Measurements from ENCODE around the gene TNFSF8. TPM values are rescaled to one million over a fixed set of nuclear protein-coding genes. Genes with fewer than 3 reads are reported as not detected.

Gene TNFSF8
- total and polyA plus RNA-seq, 2 of the 8 experiments (the other 6 are each of a cell fraction or from before 2014, with no cell fraction given) = not detected

DNA sequence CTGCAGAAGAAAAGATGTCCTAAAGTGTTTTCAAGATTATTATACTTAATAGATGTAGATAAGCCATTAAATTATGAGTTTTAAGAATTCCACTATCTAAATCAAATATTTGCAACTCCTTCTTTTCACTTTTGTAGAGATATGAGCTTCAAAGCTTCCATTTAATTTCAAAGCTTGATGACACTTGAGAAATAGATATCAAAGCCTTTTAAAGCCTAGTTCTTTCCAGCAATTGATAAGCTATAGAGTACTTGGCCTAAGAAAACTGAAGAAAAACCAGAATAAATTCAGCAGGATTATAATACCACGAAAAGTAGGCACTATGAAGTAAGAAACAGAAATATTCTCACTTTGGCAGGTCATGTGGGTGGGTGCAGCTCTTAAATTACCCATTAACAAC lies 1.7 kb downstream of the TNFSF8 start (continued):
- TF ChIP-seq, protein P1, sequence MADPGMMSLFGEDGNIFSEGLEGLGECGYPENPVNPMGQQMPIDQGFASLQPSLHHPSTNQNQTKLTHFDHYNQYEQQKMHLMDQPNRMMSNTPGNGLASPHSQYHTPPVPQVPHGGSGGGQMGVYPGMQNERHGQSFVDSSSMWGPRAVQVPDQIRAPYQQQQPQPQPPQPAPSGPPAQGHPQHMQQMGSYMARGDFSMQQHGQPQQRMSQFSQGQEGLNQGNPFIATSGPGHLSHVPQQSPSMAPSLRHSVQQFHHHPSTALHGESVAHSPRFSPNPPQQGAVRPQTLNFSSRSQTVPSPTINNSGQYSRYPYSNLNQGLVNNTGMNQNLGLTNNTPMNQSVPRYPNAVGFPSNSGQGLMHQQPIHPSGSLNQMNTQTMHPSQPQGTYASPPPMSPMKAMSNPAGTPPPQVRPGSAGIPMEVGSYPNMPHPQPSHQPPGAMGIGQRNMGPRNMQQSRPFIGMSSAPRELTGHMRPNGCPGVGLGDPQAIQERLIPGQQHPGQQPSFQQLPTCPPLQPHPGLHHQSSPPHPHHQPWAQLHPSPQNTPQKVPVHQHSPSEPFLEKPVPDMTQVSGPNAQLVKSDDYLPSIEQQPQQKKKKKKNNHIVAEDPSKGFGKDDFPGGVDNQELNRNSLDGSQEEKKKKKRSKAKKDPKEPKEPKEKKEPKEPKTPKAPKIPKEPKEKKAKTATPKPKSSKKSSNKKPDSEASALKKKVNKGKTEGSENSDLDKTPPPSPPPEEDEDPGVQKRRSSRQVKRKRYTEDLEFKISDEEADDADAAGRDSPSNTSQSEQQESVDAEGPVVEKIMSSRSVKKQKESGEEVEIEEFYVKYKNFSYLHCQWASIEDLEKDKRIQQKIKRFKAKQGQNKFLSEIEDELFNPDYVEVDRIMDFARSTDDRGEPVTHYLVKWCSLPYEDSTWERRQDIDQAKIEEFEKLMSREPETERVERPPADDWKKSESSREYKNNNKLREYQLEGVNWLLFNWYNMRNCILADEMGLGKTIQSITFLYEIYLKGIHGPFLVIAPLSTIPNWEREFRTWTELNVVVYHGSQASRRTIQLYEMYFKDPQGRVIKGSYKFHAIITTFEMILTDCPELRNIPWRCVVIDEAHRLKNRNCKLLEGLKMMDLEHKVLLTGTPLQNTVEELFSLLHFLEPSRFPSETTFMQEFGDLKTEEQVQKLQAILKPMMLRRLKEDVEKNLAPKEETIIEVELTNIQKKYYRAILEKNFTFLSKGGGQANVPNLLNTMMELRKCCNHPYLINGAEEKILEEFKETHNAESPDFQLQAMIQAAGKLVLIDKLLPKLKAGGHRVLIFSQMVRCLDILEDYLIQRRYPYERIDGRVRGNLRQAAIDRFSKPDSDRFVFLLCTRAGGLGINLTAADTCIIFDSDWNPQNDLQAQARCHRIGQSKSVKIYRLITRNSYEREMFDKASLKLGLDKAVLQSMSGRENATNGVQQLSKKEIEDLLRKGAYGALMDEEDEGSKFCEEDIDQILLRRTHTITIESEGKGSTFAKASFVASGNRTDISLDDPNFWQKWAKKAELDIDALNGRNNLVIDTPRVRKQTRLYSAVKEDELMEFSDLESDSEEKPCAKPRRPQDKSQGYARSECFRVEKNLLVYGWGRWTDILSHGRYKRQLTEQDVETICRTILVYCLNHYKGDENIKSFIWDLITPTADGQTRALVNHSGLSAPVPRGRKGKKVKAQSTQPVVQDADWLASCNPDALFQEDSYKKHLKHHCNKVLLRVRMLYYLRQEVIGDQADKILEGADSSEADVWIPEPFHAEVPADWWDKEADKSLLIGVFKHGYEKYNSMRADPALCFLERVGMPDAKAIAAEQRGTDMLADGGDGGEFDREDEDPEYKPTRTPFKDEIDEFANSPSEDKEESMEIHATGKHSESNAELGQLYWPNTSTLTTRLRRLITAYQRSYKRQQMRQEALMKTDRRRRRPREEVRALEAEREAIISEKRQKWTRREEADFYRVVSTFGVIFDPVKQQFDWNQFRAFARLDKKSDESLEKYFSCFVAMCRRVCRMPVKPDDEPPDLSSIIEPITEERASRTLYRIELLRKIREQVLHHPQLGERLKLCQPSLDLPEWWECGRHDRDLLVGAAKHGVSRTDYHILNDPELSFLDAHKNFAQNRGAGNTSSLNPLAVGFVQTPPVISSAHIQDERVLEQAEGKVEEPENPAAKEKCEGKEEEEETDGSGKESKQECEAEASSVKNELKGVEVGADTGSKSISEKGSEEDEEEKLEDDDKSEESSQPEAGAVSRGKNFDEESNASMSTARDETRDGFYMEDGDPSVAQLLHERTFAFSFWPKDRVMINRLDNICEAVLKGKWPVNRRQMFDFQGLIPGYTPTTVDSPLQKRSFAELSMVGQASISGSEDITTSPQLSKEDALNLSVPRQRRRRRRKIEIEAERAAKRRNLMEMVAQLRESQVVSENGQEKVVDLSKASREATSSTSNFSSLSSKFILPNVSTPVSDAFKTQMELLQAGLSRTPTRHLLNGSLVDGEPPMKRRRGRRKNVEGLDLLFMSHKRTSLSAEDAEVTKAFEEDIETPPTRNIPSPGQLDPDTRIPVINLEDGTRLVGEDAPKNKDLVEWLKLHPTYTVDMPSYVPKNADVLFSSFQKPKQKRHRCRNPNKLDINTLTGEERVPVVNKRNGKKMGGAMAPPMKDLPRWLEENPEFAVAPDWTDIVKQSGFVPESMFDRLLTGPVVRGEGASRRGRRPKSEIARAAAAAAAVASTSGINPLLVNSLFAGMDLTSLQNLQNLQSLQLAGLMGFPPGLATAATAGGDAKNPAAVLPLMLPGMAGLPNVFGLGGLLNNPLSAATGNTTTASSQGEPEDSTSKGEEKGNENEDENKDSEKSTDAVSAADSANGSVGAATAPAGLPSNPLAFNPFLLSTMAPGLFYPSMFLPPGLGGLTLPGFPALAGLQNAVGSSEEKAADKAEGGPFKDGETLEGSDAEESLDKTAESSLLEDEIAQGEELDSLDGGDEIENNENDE (IDR thresholded peaks at IDR 0.05; ENCODE audit: insufficient replicate concordance, low read length) = no peak
- TF ChIP-seq EP300 (IDR thresholded peaks at IDR 0.05; ENCODE audit: borderline replicate concordance in 1 of 2, low read depth in 2 of 2, low read length in 2 of 2) (no peak), NANOG (IDR thresholded peaks at IDR 0.05; ENCODE audit: insufficient read depth, low read depth, low read length, poor library complexity, severe bottlenecking) (no peak), EGR1 (IDR thresholded peaks at IDR 0.05; ENCODE audit: borderline replicate concordance, low read depth, low read length) (no peak), SIN3A (conservative IDR thresholded peaks at IDR 0.05 in 1 of 2, IDR thresholded peaks at IDR 0.05 in 1 of 2; ENCODE audit: low read depth in 1 of 2, low read length in 2 of 2) (no peak), HDAC2 (IDR thresholded peaks at IDR 0.05; ENCODE audit: borderline replicate concordance in 1 of 2, low read depth in 2 of 2, low read length in 2 of 2) (no peak)

All from H1 (cell line).